HG02571 (cell line): ENCODE results near the gene KSR1.

Experiments
- ATAC-seq: cut with Tn5 transposase; IDR thresholded peaks from one replicate; pipeline ENCODE4 v1.9.1; 2021; ENCODE audit warnings: mild to moderate bottlenecking, moderate library complexity; ENCODE audit not compliant: unreplicated experiment

KSR1 gene

DNA sequence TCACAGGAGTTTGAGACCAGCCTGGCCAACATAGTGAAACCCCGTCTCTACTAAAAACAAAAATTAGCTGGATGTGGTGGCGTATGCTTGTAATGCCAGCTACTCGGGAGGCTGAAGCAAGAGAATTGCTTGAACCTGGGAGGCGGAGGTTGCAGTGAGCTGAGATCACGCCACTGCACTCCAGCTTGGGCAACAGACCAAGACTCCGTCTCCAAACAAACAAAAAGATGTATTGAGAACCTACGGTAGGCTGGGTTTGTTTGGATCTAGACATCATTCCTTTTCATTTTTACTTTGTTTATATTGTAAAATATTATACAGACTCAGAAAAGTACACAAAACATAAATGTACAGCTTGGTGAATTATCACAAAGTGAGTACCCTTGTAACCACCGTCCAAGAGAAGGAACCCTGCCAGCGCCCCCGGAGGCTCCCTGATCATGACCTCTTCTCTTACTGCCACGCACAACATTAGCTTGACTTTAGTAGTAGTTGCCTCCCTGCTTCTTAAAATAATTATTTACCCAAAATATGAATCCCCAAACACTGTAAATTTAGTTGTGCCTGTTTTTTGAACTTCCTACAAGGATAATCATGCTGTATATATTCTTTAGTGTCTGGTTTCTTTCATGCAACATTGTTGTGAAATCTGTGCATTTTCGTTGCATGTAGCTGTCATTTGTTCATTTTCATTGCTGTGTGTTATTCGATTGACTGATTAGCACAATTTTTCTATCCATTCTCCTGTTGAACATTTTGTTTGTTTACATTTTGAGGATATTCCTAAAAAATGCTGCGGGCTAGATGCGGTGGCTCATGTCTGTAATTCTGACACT is 56.5 kb downstream of the KSR1 start:
- ATAC-seq: no peak

GRCh38 chr17:27513849-27514248 is 57.6 kb downstream of the KSR1 start:
- no peak for ATAC-seq

DNA sequence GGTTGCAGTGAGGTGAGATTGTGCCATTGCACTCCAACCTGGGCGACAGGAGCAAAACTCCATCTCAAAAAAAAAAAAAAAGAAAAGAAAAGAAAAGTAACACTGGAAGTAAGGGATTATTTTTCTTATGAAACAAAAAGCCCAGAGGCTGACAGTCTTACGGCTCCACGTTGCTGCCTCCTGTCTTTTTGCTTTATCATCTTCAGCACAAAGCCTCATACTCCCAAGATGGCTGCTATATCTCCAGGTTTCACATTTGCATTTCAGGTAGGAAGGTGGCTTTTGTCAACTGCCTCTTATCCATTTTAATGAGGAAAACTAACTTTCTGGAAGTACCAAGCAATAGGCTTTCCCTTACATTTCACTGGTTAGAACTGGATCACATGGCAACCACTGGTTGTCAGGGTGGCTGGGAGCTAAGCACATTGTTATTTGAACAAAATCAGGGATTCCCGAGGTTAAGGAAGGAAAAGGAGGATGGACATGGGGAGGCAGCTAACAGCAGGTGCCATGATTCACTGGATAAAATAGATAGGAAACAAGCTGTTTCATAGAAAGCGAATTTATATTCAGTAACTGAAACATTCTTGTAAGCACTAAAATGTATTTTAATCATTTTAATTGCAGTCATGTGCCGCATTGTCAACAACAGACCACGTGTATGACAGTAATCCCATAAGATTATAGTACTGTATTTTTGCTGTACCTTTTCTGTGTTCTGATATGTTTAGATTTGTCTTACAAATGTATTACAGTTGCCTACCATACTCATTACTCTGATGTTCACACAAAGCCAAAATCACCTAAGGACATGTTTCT is 58.6 kb downstream of the KSR1 start:
- ATAC-seq: no peak

DNA sequence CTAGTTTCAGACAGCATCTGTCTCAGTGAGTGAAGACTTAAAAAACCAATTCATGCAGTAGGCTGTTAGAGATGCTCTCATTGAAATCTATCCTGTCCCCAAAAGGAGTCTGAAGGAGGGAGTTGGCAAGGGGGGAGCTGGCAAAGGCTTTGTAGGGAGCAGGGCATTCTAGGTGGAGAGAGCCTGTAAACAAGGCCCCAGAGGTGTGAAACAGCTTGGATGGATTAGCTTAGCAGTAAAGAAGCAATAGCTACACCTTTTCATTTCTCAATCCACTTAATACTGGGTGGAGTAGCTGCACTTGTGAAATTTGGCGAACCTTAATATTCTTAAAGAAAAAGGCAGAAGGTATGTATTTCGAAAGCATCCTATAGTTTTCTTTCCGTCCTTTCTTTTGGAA is 61.8 kb downstream of the KSR1 start:
- no peak for ATAC-seq

DNA sequence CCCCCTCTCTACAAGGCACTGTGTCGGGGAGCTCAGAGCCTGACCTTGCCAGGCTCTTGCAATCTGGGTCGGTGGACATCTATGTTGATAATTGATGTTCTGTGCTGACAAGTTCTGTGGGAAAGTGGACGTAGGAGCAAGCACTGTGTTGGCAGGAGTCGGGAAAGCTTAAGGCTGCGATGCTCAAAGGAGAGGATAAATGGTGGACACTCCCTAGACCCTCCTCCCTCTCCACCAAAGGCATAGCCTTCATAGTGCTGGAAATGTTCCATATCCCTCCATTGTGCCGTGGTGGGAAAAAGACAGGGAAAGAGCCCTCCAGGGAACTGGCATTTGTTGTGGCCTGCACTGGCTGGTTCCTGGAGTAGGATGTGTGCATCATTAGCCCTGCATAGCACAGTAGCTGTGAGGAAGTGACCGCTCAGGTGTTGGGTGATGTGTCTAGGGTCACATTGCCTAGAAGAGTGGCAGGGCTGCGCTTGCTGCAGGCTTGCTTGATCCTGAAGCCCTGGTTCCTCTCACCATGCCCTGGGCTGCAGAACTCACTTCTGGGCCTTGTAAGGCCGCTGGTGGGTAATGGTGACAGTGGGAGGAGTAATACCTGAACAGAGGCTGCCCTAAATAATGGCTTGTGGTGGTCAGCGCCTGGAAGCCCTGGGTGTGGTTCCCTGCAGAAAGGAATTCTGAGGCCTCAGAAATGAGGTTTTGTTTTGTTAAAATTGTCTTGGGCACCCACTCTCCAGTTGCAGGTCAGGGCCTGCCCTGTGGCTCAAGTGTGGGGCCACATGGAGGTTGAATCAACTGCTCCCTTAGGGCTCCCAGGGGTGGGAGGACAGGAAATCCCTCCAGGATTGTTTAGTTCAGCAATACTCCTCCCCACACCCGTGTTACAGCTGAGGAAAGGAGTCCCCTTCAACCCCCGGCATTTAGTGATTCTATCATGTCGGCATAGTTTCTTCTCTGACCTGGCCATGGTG is 62.6 kb downstream of the KSR1 start:
- ATAC-seq: no peak

GRCh38 chr17:27519550-27519949 is 63.3 kb downstream of the KSR1 start:
- no peak for ATAC-seq

- no peak for ATAC-seq
These were observed 64.4 kb downstream of the KSR1 start for GRCh38 chr17:27520491-27521185.

DNA sequence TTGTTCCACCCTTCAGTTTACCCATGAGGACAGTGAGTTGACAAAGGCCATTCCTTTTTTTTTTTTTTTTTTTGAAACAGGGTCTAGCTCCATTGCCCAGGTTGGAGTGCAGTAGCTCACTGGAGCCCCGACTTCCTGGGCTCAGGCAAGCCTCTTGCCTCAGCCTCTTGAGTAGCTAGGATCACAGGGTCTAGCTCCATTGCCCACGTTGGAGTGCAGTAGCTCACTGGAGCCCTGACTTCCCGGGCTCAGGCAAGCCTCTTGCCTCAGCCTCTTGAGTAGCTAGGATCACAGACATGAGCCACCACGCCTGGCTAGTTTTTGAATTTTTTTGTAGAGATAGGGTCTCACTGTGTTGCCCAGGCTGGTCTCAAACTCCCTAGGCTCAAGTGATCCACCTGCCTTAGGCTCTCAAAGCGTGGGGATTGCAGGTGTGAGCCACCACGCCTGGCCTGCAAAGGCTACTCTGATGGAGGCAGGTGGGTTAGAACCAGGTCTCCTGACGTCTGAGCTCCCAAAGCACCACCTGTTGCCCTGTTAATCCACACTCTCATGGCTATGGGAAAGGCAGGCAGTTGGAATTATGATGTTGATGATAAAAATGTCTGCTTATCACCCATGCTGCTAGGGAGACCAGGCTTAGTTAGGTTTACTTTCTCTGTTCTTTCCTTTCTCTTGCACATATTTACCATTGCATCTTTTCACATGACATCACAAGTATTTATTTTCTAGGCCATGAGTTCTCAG is 65.2 kb downstream of the KSR1 start:
- no peak for ATAC-seq

GRCh38 chr17:27522028-27522635 is 65.9 kb downstream of the KSR1 start:
- no peak for ATAC-seq

GRCh38 chr17:27523712-27524111 is 67.5 kb downstream of the KSR1 start:
- ATAC-seq: no peak

- ATAC-seq: no peak
These were observed 68.3 kb downstream of the KSR1 start for GRCh38 chr17:27524594-27524993.

DNA sequence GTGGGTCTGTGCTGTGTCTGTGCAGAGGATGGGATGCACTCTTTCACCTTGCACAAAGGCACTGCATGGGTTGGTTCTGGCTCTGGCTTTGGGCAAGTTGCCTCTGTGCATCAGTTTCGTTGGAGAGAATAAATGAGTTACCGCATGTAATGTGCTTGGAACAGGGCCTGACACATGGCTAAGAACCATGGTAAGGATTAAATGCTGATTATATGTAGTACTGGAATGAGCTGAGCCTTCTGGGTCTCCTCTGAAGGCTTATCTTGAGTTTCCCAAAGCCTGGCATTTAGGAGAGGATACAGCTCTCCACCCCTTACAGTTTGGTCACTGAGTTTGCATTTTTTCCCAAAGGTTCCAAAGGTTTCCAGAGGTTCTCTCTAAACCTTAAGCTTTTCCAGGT is 69.1 kb downstream of the KSR1 start:
- no peak for ATAC-seq

DNA sequence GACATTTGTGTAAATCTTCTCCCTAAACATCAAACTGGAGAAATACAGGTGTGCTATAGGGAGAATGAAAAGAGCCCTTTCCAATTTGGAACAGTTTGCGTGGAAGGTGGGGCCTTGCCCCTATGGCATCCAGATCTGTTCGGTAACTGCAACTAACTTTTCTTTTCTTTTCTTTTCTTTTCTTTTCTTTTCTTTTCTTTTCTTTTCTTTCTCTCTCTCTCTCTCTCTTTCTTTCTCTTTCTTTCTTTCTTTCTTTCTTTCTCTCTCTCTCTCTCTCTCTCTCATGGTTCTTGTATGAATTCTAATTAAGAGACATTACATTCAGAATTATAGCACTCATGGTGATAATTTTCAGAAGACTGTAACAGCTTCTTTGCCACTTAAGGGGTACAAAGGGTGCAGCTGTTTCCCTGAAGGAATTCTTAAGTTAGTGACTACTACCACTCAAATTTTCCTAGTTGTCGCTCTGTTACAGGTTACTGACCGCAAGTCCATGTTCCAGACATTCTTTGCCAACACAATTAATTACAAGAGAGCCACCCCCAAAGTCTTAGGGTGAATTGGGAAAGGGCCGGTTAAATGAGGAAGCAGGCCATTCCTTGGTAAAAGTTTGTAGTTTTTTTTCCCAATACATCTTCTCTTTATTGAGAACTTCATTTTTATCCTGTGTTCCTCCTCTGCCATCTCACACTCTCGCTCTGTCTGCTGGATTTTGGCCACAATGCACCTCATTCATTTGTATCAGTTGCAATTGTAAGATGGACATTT is 69.8 kb downstream of the KSR1 start:
- no peak for ATAC-seq

GRCh38 chr17:27526604-27527002 is 70.4 kb downstream of the KSR1 start:
- ATAC-seq: peak; percentile 61

DNA sequence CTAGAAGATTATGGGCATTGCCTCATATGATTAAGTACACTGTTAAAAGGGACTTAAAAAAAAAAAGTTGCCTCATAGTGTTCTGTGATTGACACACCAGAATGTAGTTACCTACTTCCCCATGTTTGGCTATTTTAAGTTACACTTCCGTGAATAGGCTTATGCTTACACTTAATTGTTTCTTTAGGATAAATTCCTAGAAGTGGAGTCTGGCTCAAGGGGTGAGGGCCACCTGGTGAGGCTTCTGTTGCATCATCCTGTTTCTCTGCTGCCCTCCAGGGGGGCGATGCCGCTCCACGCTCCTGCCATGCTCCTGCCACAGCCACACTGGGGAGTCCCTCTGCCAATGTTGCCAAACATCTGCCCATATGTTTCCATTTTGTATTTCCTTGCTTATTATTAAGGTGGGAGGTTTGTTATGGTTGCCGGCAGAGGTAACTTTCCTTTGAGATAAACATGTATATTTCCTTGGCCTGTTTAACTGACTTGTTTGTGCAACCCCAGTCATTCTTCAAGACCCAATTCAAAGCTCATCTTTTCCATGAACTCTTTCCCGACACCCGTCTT is 73.1 kb downstream of the KSR1 start:
- no peak for ATAC-seq

DNA sequence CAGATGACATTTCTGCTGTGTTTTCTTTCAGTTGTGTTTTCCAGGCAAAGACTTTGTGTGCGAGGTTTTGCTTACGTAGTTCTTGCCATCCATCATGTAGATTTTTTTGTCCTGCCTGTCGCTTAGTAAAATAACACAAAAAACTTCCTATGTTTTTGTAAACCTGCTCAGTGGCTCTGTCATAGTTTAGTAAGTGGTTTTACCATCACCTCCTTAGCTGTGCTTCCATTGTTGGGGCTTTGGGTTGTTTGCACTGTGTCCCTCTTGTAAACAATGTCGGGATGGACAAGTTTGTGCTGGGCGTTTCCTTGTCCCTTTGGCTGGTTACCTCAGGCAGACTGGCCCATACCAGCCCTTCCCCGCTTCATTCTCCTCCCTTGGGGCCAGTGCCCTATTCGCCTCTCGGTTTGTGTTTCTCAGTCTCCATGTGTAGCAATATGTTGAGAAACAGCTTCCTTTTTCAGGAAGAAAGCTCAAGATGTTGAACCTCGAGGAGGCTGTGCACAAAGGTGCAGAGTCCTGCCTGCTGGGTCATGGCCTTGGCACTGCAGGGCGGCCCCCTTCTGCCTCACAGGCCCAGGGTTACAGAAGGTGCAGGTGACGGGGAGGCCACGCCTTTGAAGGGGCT is 74.6 kb downstream of the KSR1 start:
- ATAC-seq: no peak

- ATAC-seq: no peak
These were observed 75.3 kb downstream of the KSR1 start for GRCh38 chr17:27531469-27531961.
